ENCODE data around the gene TEX51. TPM values are rescaled to one million over a fixed set of nuclear protein-coding genes. Genes with fewer than 3 reads are reported as not detected.

The TEX51 gene
- total and polyA plus RNA-seq, 2 of the 4 experiments (the other 2 are of a cell fraction): not detected

- no CpG with 5 or more reads among the region's 2 CpGs for WGBS, 2 experiments (ENCODE audit: extremely low coverage in 2 of 2, insufficient read length in 1 of 2)
- dilution Hi-C loops (cut with HindIII; ENCODE audit: low sequenced_read_pairs, unreplicated experiment) (no loop called here), intact Hi-C loops (cut with micrococcal nuclease) (no loop called here), in situ Hi-C loops (cut with MboI; ENCODE audit: low sequenced_read_pairs) (no loop called here)
- Histone ChIP-seq H3K14ac (replicated peaks; ENCODE audit: low read depth, low read length) (no peak overlapping the region), H3K36me3 (ENCODE audit: control insufficient read depth, insufficient read depth, low read length) (no peaks in the 10 kb centered on the region), H3K4me2 (ENCODE audit: low read depth, low read length) (no peak overlapping the region), H2BK120ac (ENCODE audit: low read depth, low read length) (no peak overlapping the region), H2AK9ac (replicated peaks; ENCODE audit: low read depth, low read length, poor library complexity) (no peak overlapping the region), H4K20me1 (ENCODE audit: insufficient read depth, low read length) (no peaks in the 10 kb centered on the region), H4K5ac (ENCODE audit: low read depth, low read length) (no peak overlapping the region), H3K23ac (ENCODE audit: low read depth, low read length) (no peak overlapping the region), H3K4ac (ENCODE audit: low read depth, low read length) (no peak overlapping the region), H3K79me1 (ENCODE audit: low read depth in 1 of 2, low read length in 2 of 2) (no peaks in the 10 kb centered on the region), H3K27me3 (ENCODE audit: control insufficient read depth, insufficient read depth, low read length) (no peaks in the 10 kb centered on the region; the same call in 1 of the 2 replicates), H3K18ac (ENCODE audit: low read depth, low read length) (no peak overlapping the region), H4K91ac (ENCODE audit: insufficient read depth, low read depth, low read length) (no peak overlapping the region), H3K4me3 (ENCODE audit: insufficient read depth, low read depth, low read length) (no peak overlapping the region), H3K27ac (ENCODE audit: insufficient read depth, low read length) (no peak overlapping the region), H2AK5ac (ENCODE audit: low read depth, low read length) (no peak overlapping the region), H4K8ac (ENCODE audit: low read depth in 2 of 2, low read length in 2 of 2) (no peak overlapping the region), H3K56ac (ENCODE audit: extremely low read depth, insufficient read depth, low read length) (no peak overlapping the region), H3K9me1 (ENCODE audit: insufficient read depth, low read length) (no peaks in the 10 kb centered on the region), H3K4me1 (ENCODE audit: control insufficient read depth, insufficient read depth, low read length) (no peaks in the 10 kb centered on the region), H2BK5ac (ENCODE audit: low read depth, low read length, poor library complexity, severe bottlenecking) (no peak overlapping the region), H3K9me3 (ENCODE audit: control insufficient read depth, insufficient read depth, low read length) (no peaks in the 10 kb centered on the region), H2BK15ac (ENCODE audit: low read depth, low read length) (no peak overlapping the region), H2BK20ac (ENCODE audit: low read depth, low read length) (no peak overlapping the region), H3K9ac (ENCODE audit: low read depth, low read length) (no peak overlapping the region), H2AFZ (replicated peaks; ENCODE audit: low read length, poor library complexity) (no peak overlapping the region)
- CTCF ChIA-PET: no interaction called here
- no TSS peak for BruUV-seq (replicated peaks)
- ATAC-seq (ENCODE audit: low read depth) (no peak), DNase-seq (no peak)
- POLR2A ChIA-PET (ENCODE audit: unreplicated experiment): no interaction called here
- TF ChIP-seq NFE2L2 (IDR thresholded peaks at IDR 0.05; ENCODE audit: low read depth, low read length) (no peak), BHLHE40 (IDR thresholded peaks at IDR 0.05; ENCODE audit: low read depth, low read length) (no peak), RCOR1 (IDR thresholded peaks at IDR 0.05; ENCODE audit: insufficient replicate concordance, low read length) (no peak), POLR2A (IDR thresholded peaks at IDR 0.05; ENCODE audit: low read depth, low read length) (no peak), MXI1 (IDR thresholded peaks at IDR 0.05; ENCODE audit: borderline replicate concordance, low read depth, low read length) (no peak), CTCF (conservative IDR thresholded peaks at IDR 0.05; ENCODE audit: low read depth, low read length) (no peak), SMC3 (IDR thresholded peaks at IDR 0.05; ENCODE audit: low read depth, low read length) (no peak), MAFK (IDR thresholded peaks at IDR 0.05; ENCODE audit: low read depth, low read length) (no peak), FOS (IDR thresholded peaks at IDR 0.05; ENCODE audit: low read depth, low read length) (no peak), CHD1 (IDR thresholded peaks at IDR 0.05; ENCODE audit: low read depth, low read length) (no peak), RFX5 (IDR thresholded peaks at IDR 0.05; ENCODE audit: low read depth, low read length) (no peak), MAZ (IDR thresholded peaks at IDR 0.05; ENCODE audit: borderline replicate concordance, low read depth, low read length) (no peak), RAD21 (IDR thresholded peaks at IDR 0.05; ENCODE audit: low read length) (no peak), CEBPB (IDR thresholded peaks at IDR 0.05; ENCODE audit: low read depth, low read length) (no peak)
- TF ChIP-seq, protein P1, sequence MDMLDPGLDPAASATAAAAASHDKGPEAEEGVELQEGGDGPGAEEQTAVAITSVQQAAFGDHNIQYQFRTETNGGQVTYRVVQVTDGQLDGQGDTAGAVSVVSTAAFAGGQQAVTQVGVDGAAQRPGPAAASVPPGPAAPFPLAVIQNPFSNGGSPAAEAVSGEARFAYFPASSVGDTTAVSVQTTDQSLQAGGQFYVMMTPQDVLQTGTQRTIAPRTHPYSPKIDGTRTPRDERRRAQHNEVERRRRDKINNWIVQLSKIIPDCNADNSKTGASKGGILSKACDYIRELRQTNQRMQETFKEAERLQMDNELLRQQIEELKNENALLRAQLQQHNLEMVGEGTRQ (IDR thresholded peaks at IDR 0.05; ENCODE audit: low read depth, low read length): no peak
- TF ChIP-seq, protein P2, sequence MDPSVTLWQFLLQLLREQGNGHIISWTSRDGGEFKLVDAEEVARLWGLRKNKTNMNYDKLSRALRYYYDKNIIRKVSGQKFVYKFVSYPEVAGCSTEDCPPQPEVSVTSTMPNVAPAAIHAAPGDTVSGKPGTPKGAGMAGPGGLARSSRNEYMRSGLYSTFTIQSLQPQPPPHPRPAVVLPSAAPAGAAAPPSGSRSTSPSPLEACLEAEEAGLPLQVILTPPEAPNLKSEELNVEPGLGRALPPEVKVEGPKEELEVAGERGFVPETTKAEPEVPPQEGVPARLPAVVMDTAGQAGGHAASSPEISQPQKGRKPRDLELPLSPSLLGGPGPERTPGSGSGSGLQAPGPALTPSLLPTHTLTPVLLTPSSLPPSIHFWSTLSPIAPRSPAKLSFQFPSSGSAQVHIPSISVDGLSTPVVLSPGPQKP (IDR thresholded peaks at IDR 0.05; ENCODE audit: borderline replicate concordance, low read depth, low read length): no peak
Observed at GRCh38 chr2:126901459-126901858, 2.8 kb downstream of the TEX51 start.

Measured in IMR-90 (cell line).